T-helper 17 cell (primary cell): ENCODE measurements around the gene TMEM256. TPM values are rescaled to one million over a fixed set of nuclear protein-coding genes. Genes with fewer than 3 reads are reported as not detected.
A peak's percentile ranks its signal among the peaks of the same experiment; 100 is the strongest.

Experiments used
- ATAC-seq: fragments of 150-1000 bp; cut with Tn5 transposase; 2 replicates; pipeline ENCODE4 v1.10.0; 2021; ENCODE audit warnings: mild to moderate bottlenecking, moderate library complexity
- DNase-seq, 3 donors: peaks; one replicate each; pipeline versions ENCODE4 v3.0.0 to v3.0.0-alpha.2; 2020 to 2021
- H3K9me3 ChIP-seq: one replicate; pipeline ENCODE4 v1.7.0; 2013; ENCODE audit warnings: low read length, mild to moderate bottlenecking; ENCODE audit not compliant: control insufficient read depth, poor library complexity, severe bottlenecking
- H3K27ac Mint-ChIP-seq: one replicate; pipeline ENCODE4 v1.8.0; 2022; ENCODE audit warnings: mild to moderate bottlenecking, moderate library complexity, mixed read lengths
- H3K27me3 Mint-ChIP-seq: one replicate; pipeline ENCODE4 v1.8.0; 2022; ENCODE audit warnings: mixed read lengths
- H3K36me3 Mint-ChIP-seq: one replicate; pipeline ENCODE4 v1.8.0; 2022; ENCODE audit warnings: low read depth, mixed read lengths
- H3K4me1 Mint-ChIP-seq: one replicate; pipeline ENCODE4 v1.8.0; 2022; ENCODE audit warnings: mild to moderate bottlenecking, mixed read lengths
- H3K4me3 Mint-ChIP-seq: one replicate; pipeline ENCODE4 v1.8.0; 2022; ENCODE audit warnings: mild to moderate bottlenecking, moderate library complexity, mixed read lengths
- total RNA-seq, 4 donors: library from RNA in 2 of 4; stranded (reverse) in 2 of 4; gene quantifications; one replicate each; pipeline ENCODE4 v1.2.3 and lab custom pipeline; 2022 to 2026

Gene TMEM256
- total RNA-seq, 2 donors from 2014 or later, result 27.3 to 31.7 TPM

- peaks cover 2% of the 10 kb centered on the region for H3K36me3 Mint-ChIP-seq
- H3K4me1 Mint-ChIP-seq, result peaks cover 33% of the 10 kb centered on the region
- DNase-seq (peak; percentile 79 to 84 (median 83)), ATAC-seq (peak; percentile 90)
- H3K4me3 Mint-ChIP-seq, result peak within 1 kb of the TSS; percentile 95
- no peaks in the 10 kb centered on the region for H3K9me3 ChIP-seq
- H3K27me3 Mint-ChIP-seq, result no peaks in the 10 kb centered on the region
- peak within 1 kb of the TSS; percentile 93 for H3K27ac Mint-ChIP-seq
These were observed 9.3 kb downstream of the TMEM256 start, which contains the start of gene PLSCR3 for GRCh38 chr17:7394452-7395191. Gene PLSCR3 (minus strand): TSS chr17:7394525. CDS start chr17:7394110, 415 bp downstream.

- H3K9me3 ChIP-seq, result no peaks in the 10 kb centered on the region
- peak overlapping the region; percentile 93 for H3K27ac Mint-ChIP-seq
- DNase-seq (peak; percentile 61 to 76 (median 68)), ATAC-seq (peak; percentile 81)
- H3K4me1 Mint-ChIP-seq, result peaks cover 33% of the 10 kb centered on the region
- peak overlapping the region; percentile 95 for H3K4me3 Mint-ChIP-seq
- H3K36me3 Mint-ChIP-seq, result peaks cover 2% of the 10 kb centered on the region
- no peaks in the 10 kb centered on the region for H3K27me3 Mint-ChIP-seq
These were observed 10.1 kb downstream of the TMEM256 start for GRCh38 chr17:7393613-7394451.

- no peaks in the 10 kb centered on the region for H3K9me3 ChIP-seq
- Mint-ChIP-seq H3K4me3 (peak overlapping the region; percentile 95), H3K36me3 (peaks cover 2% of the 10 kb centered on the region), H3K4me1 (peaks cover 33% of the 10 kb centered on the region), H3K27me3 (no peaks in the 10 kb centered on the region), H3K27ac (peak overlapping the region; percentile 47)
- ATAC-seq, result no peak
- DNase-seq, result no peak
These were observed 10.9 kb downstream of the TMEM256 start for GRCh38 chr17:7392696-7393612.

DNA sequence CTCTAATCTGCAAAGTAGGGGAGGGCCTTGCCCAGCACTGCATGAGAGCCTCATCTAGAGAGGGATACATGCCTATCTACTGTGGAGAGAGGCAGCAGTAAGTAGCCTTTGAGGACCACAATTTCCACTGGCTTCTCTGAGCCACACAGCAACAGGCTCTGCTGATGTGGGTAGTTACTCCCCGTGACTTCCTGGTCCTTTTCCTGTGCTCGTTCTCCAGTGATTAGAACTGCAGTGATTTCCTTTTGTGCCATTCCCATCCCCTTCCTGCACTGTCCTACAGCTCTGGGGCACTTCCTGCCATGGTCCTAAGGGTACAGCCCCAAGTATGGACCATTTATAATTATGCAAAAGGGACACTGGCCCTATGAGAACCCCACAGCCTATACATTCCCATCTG is 12.6 kb downstream of the TMEM256 start:
- Mint-ChIP-seq H3K36me3 (peaks cover 2% of the 10 kb centered on the region), H3K27ac (no peak overlapping the region), H3K27me3 (no peaks in the 10 kb centered on the region), H3K4me3 (peak overlapping the region; percentile 80), H3K4me1 (peaks cover 38% of the 10 kb centered on the region)
- ATAC-seq (no peak), DNase-seq (no peak)
- no peaks in the 10 kb centered on the region for H3K9me3 ChIP-seq

GRCh38 chr17:7389924-7390910 is 13.7 kb downstream of the TMEM256 start:
- Mint-ChIP-seq H3K27me3 (no peaks in the 10 kb centered on the region), H3K4me3 (no peak overlapping the region), H3K4me1 (peaks cover 38% of the 10 kb centered on the region), H3K36me3 (peaks cover 5% of the 10 kb centered on the region), H3K27ac (peak overlapping the region; percentile 43)
- no peaks in the 10 kb centered on the region for H3K9me3 ChIP-seq
- ATAC-seq, result no peak
- no peak for DNase-seq

DNA sequence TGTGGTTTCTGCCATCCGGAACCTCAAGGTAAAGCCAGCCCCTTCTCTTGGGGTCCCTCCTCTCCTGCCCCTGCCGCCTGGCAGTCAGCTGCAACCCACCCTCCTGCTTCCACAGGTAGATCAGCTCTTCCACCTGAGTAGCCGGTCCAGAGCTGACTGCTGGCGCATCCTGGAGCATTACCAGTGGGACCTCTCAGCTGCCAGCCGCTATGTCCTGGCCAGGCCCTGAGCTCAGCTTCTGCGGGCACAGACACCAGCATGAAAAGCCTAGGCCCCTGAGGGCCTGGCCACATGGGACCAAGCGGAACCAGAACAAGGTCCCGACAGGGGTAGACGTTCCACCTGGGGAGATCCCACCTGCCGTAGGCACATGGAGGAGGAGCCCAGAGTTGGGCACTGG is 15.0 kb downstream of the TMEM256 start:
- no peak for DNase-seq
- Mint-ChIP-seq H3K27me3 (no peaks in the 10 kb centered on the region), H3K36me3 (peaks cover 5% of the 10 kb centered on the region), H3K4me1 (peaks cover 38% of the 10 kb centered on the region), H3K4me3 (no peak overlapping the region), H3K27ac (no peak overlapping the region)
- H3K9me3 ChIP-seq, result no peaks in the 10 kb centered on the region
- no peak for ATAC-seq

DNA sequence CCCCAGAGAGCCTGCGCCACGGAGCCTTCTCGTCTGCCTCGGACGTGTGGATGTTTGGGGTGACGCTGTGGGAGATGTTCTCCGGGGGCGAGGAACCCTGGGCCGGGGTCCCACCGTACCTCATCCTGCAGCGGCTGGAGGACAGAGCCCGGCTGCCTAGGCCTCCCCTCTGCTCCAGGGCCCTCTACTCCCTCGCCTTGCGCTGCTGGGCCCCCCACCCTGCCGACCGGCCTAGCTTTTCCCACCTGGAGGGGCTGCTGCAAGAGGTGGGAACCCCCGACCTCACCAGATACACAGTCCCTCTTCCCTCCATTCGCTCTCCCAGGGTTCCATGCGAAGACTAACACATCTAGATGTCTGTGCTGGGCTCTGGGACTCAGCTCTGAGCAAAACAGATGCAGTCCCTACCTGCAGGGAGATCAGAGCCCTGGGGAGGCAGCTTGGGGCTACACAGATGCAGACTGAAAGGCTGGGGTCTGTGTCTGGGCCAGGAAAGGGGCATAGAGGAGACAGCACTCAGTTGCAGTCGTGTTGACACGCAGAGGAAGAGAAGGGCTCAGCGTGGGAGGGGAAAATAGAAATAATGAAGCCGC is 19.3 kb downstream of the TMEM256 start:
- no peaks in the 10 kb centered on the region for H3K9me3 ChIP-seq
- no peak for ATAC-seq
- H3K27me3 Mint-ChIP-seq, result peaks cover 28% of the 10 kb centered on the region
- peaks cover 6% of the 10 kb centered on the region for H3K36me3 Mint-ChIP-seq
- DNase-seq, result no peak
- H3K27ac Mint-ChIP-seq, result peak overlapping the region; percentile 86
- peak overlapping the region; percentile 85 for H3K4me3 Mint-ChIP-seq
- peaks cover 16% of the 10 kb centered on the region for H3K4me1 Mint-ChIP-seq

DNA sequence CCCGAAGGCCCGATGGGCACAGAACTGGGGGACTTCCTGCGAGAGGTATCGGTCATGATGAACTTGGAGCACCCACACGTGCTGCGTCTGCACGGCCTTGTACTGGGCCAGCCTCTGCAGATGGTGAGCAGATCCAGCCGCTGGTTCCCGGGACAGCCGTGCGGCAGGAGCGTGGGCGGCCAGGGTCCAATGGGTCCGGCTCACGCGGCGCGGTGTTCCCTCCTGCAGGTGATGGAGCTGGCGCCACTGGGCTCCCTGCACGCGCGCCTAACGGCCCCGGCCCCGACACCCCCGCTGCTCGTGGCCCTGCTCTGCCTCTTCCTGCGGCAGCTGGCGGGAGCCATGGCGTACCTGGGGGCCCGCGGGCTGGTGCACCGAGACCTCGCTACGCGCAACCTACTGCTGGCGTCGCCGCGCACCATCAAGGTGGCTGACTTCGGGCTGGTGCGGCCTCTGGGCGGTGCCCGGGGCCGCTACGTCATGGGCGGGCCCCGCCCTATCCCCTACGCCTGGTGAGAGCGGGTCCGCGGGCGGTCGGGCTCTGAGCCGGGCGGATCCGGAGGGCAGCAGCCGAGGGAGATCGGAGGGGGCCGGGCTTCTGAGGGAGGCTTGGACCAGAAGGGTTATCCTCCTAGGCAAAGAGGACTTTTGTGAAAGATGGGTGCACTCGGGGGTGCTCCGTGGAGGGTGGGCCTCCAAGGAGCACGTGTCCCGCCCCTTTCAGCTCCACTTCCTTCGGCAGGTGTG is 20.0 kb downstream of the TMEM256 start:
- peak; percentile 97 for ATAC-seq
- H3K4me3 Mint-ChIP-seq, result peak overlapping the region; percentile 85
- peak overlapping the region; percentile 86 for H3K27ac Mint-ChIP-seq
- DNase-seq, result peak; percentile 66 to 76 (median 75)
- H3K27me3 Mint-ChIP-seq, result peaks cover 35% of the 10 kb centered on the region
- H3K36me3 Mint-ChIP-seq, result peaks cover 6% of the 10 kb centered on the region
- peaks cover 16% of the 10 kb centered on the region for H3K4me1 Mint-ChIP-seq
- H3K9me3 ChIP-seq, result no peaks in the 10 kb centered on the region

GRCh38 chr17:7383371-7383741 is 20.5 kb downstream of the TMEM256 start:
- ATAC-seq, result no peak
- H3K4me3 Mint-ChIP-seq, result peak overlapping the region; percentile 85
- H3K27ac Mint-ChIP-seq, result no peak overlapping the region

GRCh38 chr17:7382901-7383300 is 21.0 kb downstream of the TMEM256 start:
- ATAC-seq, result no peak
- H3K27me3 Mint-ChIP-seq, result peaks cover 37% of the 10 kb centered on the region
- H3K9me3 ChIP-seq, result no peaks in the 10 kb centered on the region
- H3K4me3 Mint-ChIP-seq, result no peak overlapping the region
- no peak overlapping the region for H3K27ac Mint-ChIP-seq
- DNase-seq, result no peak
- peaks cover 16% of the 10 kb centered on the region for H3K4me1 Mint-ChIP-seq
- peaks cover 6% of the 10 kb centered on the region for H3K36me3 Mint-ChIP-seq

More at GRCh38 chr17:7383371-7383741, 20.5 kb downstream of the TMEM256 start:
- H3K4me1 Mint-ChIP-seq, result peaks cover 16% of the 10 kb centered on the region
- DNase-seq, result no peak
- peaks cover 35% of the 10 kb centered on the region for H3K27me3 Mint-ChIP-seq
- peaks cover 6% of the 10 kb centered on the region for H3K36me3 Mint-ChIP-seq
- H3K9me3 ChIP-seq, result no peaks in the 10 kb centered on the region
